Measurements from ENCODE around the gene CGB1. TPM values are rescaled to one million over a fixed set of nuclear protein-coding genes. Genes with fewer than 3 reads are reported as not detected.
A peak's percentile ranks its signal among the peaks of the same experiment; 100 is the strongest.

CGB1 gene
- total RNA-seq, 1 experiment from 2014 or later, result not detected

DNA sequence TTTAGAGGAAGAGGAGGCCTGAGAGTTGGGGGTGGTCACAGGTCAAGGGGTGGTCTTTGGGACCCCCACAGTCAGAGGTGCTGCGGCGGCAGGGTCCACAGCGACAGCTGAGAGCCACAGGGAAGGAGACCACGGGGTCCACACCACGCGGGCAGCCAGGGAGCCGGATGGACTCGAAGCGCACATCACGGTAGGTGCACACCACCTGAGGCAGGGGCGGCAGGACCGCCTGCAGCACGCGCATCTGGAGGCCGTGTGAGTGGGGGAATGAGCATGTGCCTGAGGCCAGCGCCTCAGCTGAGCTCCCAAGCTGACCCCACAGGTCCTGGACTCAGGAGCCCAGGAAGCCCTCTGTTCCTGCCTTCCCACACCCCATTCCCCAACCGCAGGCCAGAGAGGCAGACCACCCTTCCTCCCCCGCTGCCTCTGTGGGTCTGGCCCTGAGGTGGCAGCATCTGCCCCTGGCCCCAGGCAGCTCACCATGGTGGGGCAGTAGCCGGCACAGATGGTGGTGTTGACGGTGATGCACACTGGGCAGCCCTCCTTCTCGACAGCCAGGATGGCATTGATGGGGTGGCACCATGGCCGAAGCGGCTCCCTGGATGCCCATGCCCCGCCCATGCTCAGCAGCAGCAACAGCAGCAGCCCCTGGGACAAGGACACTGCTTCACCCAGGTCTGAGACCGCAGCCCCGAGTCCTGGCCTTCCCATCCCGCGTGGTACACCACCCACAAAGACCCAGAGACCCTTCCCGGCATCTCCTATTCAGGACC, 20.4 kb downstream of the CGB1 start:
- intact Hi-C loops (cut with micrococcal nuclease; ENCODE audit: unreplicated experiment), result no loop called here

GRCh38 chr19:49014870-49015255, 21.8 kb downstream of the CGB1 start:
- Histone ChIP-seq H3K4me3 (ENCODE audit: low read depth, low read length) (no peak overlapping the region), H3K36me3 (ENCODE audit: control insufficient read depth, insufficient read depth, low read length) (peaks cover 1% of the 10 kb centered on the region; the same call in 1 of the 2 replicates), H3K4me1 (0 out of 2 replicates have a peak, but pooled peaks cover 9% of the 10 kb centered on the region), H3K27me3 (replicated peaks; ENCODE audit: control insufficient read depth, insufficient read depth, low read length) (no peaks in the 10 kb centered on the region), H3K9me3 (no peaks in the 10 kb centered on the region)
- BruUV-seq (replicated peaks), result no TSS peak
- DNase-seq, result no peak
- H3K9me3 Mint-ChIP-seq (ENCODE audit: unreplicated experiment), result no peaks in the 10 kb centered on the region
- ChIA-PET POLR2A (no interaction called here), CTCF (interaction anchor here (0.6 kb wide), 1 partner anchor 461 kb away, joined by 8 read pairs; no protein-coding TSS in a partner anchor)
- intact Hi-C loops (cut with micrococcal nuclease; ENCODE audit: unreplicated experiment), result no loop called here
- TF ChIP-seq CTCF (IDR thresholded peaks at IDR 0.05; ENCODE audit: insufficient read depth in 1 of 2, low read depth in 1 of 2, low read length in 1 of 2, severe bottlenecking in 1 of 2, unreplicated experiment in 1 of 2), result no peak
- H3K4me1 Mint-ChIP-seq (ENCODE audit: low read depth, unreplicated experiment), result peaks cover 6% of the 10 kb centered on the region
- no peak overlapping the region for H3K27ac Mint-ChIP-seq (ENCODE audit: unreplicated experiment)
- H3K36me3 Mint-ChIP-seq (ENCODE audit: insufficient read depth, unreplicated experiment), result peaks cover 40% of the 10 kb centered on the region
- H3K4me3 Mint-ChIP-seq (ENCODE audit: unreplicated experiment), result no peak overlapping the region
- no peaks in the 10 kb centered on the region for H3K27me3 Mint-ChIP-seq (ENCODE audit: insufficient read depth, unreplicated experiment)

More for the DNA sequence above, 20.4 kb downstream of the CGB1 start:
- Histone ChIP-seq H3K4me3 (ENCODE audit: low read depth, low read length) (no peak overlapping the region), H3K36me3 (ENCODE audit: control insufficient read depth, insufficient read depth, low read length) (peaks cover 1% of the 10 kb centered on the region; the same call in 1 of the 2 replicates), H3K9me3 (no peaks in the 10 kb centered on the region), H3K27me3 (replicated peaks; ENCODE audit: control insufficient read depth, insufficient read depth, low read length) (no peaks in the 10 kb centered on the region), H3K4me1 (0 out of 2 replicates have a peak, but pooled peaks cover 9% of the 10 kb centered on the region)
- BruUV-seq (replicated peaks), result no TSS peak
- no peak for TF ChIP-seq CTCF (IDR thresholded peaks at IDR 0.05; ENCODE audit: insufficient read depth in 1 of 2, low read depth in 1 of 2, low read length in 1 of 2, severe bottlenecking in 1 of 2, unreplicated experiment in 1 of 2)
- peak overlapping the region; percentile 32 for H3K4me3 Mint-ChIP-seq (ENCODE audit: unreplicated experiment)
- no peaks in the 10 kb centered on the region for H3K27me3 Mint-ChIP-seq (ENCODE audit: insufficient read depth, unreplicated experiment)
- peak overlapping the region; percentile 20 for H3K27ac Mint-ChIP-seq (ENCODE audit: unreplicated experiment)
- peaks cover 17% of the 10 kb centered on the region for H3K4me1 Mint-ChIP-seq (ENCODE audit: low read depth, unreplicated experiment)
- peaks cover 36% of the 10 kb centered on the region for H3K36me3 Mint-ChIP-seq (ENCODE audit: insufficient read depth, unreplicated experiment)
- CTCF ChIA-PET, result interaction anchor here (0.9 kb wide), 1 partner anchor 23 kb away, joined by 5 read pairs; the partner anchor contains the start of genes GYS1 and RUVBL2
- POLR2A ChIA-PET, result no interaction called here
- H3K9me3 Mint-ChIP-seq (ENCODE audit: unreplicated experiment), result no peaks in the 10 kb centered on the region
- no peak for DNase-seq

- Histone ChIP-seq H3K36me3 (ENCODE audit: control insufficient read depth, insufficient read depth, low read length) (peaks cover 3% of the 10 kb centered on the region; the same call in 1 of the 2 replicates), H3K9me3 (no peaks in the 10 kb centered on the region), H3K4me3 (ENCODE audit: low read depth, low read length) (no peak overlapping the region), H3K4me1 (0 out of 2 replicates have a peak, but pooled peaks cover 4% of the 10 kb centered on the region), H3K27me3 (replicated peaks; ENCODE audit: control insufficient read depth, insufficient read depth, low read length) (no peaks in the 10 kb centered on the region)
- ChIA-PET POLR2A (no interaction called here), CTCF (interaction anchor here (0.6 to 0.9 kb wide), 2 partner anchors 21 to 460 kb away, joined by 3 to 8 read pairs; partner anchors contain the start of genes GYS1 and RUVBL2)
- Mint-ChIP-seq H3K9me3 (ENCODE audit: unreplicated experiment) (no peaks in the 10 kb centered on the region), H3K4me3 (ENCODE audit: unreplicated experiment) (no peak overlapping the region), H3K4me1 (ENCODE audit: low read depth, unreplicated experiment) (peaks cover 5% of the 10 kb centered on the region), H3K27ac (ENCODE audit: unreplicated experiment) (peak overlapping the region; percentile 37), H3K36me3 (ENCODE audit: insufficient read depth, unreplicated experiment) (peaks cover 41% of the 10 kb centered on the region), H3K27me3 (ENCODE audit: insufficient read depth, unreplicated experiment) (no peaks in the 10 kb centered on the region)
- DNase-seq, result no peak
- no peak for TF ChIP-seq CTCF (IDR thresholded peaks at IDR 0.05; ENCODE audit: insufficient read depth in 1 of 2, low read depth in 1 of 2, low read length in 1 of 2, severe bottlenecking in 1 of 2, unreplicated experiment in 1 of 2)
- intact Hi-C loops (cut with micrococcal nuclease; ENCODE audit: unreplicated experiment), result no loop called here
- no TSS peak for BruUV-seq (replicated peaks)
Observed at GRCh38 chr19:49014123-49014869, 22.4 kb downstream of the CGB1 start.

Data from Caco-2 (cell line).